ENCODE data around the gene ATG7.

Gene ATG7

GRCh38 chr3:11530153-11530721, 258.0 kb downstream of the ATG7 start:
- H3K4me3 ChIP-seq (replicated peaks; ENCODE audit: low read depth, low read length) = no peak overlapping the region
- DNase-seq (ENCODE audit: low read depth) = peak; percentile 94
- peak; percentile 30 for TF ChIP-seq CTCF (IDR thresholded peaks at IDR 0.05; ENCODE audit: low read length, missing control alignments)

GRCh38 chr3:11532931-11533391, 260.8 kb downstream of the ATG7 start:
- DNase-seq (ENCODE audit: low read depth) = peak; percentile 49
- no peak overlapping the region for H3K4me3 ChIP-seq (replicated peaks; ENCODE audit: low read depth, low read length)
- no peak for TF ChIP-seq CTCF (IDR thresholded peaks at IDR 0.05; ENCODE audit: low read length, missing control alignments)

GRCh38 chr3:11534011-11534792, 262.0 kb downstream of the ATG7 start:
- no peak for TF ChIP-seq CTCF (IDR thresholded peaks at IDR 0.05; ENCODE audit: low read length, missing control alignments)
- DNase-seq (ENCODE audit: low read depth) = no peak
- no peak overlapping the region for H3K4me3 ChIP-seq (replicated peaks; ENCODE audit: low read depth, low read length)

DNA sequence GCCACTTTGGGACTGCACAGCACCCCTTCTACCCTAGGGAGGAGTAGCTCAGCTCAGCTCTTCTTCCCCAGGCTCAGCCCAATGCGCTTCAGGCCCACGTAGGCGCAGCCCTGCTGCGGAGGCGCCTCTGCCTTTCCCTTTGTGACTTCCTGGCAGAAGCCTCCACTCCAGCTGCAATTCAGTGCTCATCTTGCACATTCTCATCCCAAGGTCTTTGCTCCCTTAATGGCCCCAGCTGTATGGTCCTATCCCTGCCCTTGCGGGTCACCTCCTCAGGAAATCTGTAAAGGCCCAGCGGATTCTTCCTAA, 262.6 kb downstream of the ATG7 start:
- H3K4me3 ChIP-seq (replicated peaks; ENCODE audit: low read depth, low read length) = no peak overlapping the region
- DNase-seq (ENCODE audit: low read depth) = no peak

DNA sequence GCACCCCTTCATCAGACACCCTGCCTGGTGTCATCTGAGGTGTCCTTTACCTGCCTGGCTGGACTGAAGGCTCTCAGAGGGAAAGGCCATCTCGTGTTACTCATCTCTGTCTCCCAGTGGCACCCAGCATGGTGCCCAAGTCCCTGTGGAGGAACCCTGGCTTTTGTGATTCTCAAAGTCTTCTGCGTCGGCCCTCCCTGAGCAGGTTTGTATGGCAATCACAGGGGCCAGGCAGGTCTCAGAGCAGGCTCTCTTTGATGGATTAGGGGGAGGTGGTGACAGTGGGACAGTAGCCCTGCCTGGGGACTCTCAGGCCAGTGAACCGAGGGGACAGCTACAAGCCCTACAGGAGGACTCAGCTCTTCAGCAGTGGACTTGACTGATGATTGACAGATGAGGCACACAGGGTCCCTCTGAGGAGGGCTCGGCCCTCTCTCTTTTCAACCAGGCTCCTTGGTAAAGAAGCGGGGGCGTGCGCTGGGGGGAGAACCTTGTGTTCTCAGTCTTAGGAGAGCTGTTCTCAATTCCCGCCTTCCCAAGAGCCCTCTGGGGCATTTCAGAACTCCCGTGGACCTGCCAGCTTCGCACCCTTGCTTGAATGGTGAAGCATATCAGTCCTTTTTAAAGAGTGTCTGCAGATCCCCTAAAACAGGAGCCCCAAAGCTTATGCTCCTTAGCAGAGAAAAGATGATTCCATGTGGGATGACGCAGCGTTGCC, 263.2 kb downstream of the ATG7 start:
- TF ChIP-seq CTCF (IDR thresholded peaks at IDR 0.05; ENCODE audit: low read length, missing control alignments) = no peak
- H3K4me3 ChIP-seq (replicated peaks; ENCODE audit: low read depth, low read length) = no peak overlapping the region
- DNase-seq (ENCODE audit: low read depth) = no peak

More for the DNA sequence above, 262.6 kb downstream of the ATG7 start:
- TF ChIP-seq CTCF (IDR thresholded peaks at IDR 0.05; ENCODE audit: low read length, missing control alignments) = no peak

GRCh38 chr3:11536132-11536935, 264.1 kb downstream of the ATG7 start:
- no peak for TF ChIP-seq CTCF (IDR thresholded peaks at IDR 0.05; ENCODE audit: low read length, missing control alignments)
- H3K4me3 ChIP-seq (replicated peaks; ENCODE audit: low read depth, low read length) = no peak overlapping the region
- no peak for DNase-seq (ENCODE audit: low read depth)

All from fibroblast of pulmonary artery (primary cell).